ENCODE data around the gene RASGRP1. TPM values are rescaled to one million over a fixed set of nuclear protein-coding genes. Genes with fewer than 3 reads are reported as not detected.
"Not testable (repeated sequence)": the region's sequence is repeated elsewhere in the genome, so short reads cannot be mapped to it uniquely, and the experiment has no call there.

RASGRP1 gene
- total RNA-seq, 1 experiment from 2014 or later: 15.1 TPM

DNA sequence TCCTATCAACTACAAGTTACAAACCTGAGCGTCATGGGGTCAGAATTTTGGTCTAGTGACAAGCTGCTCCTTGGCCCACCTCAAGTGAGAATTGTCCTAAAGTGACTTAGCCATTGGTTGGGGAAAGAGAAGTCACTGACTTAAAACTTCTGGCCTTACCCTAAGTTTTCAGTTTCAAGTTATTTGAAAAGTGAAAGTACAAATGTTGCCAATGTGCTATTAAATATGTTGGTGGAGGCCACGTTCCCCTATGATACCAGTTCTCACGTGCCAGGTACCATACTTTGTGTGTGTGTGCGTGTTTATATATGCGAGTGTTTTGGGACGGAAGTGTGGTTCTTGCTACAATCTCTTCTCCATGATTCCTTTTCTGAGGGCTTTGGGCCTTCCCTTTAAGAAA is 22.6 kb upstream of the RASGRP1 start:
- BruUV-seq (replicated peaks): no TSS peak
- Mint-ChIP-seq H3K4me3 (ENCODE audit: low read depth, unreplicated experiment) (no peak overlapping the region), H3K9me3 (ENCODE audit: low read depth, unreplicated experiment) (peaks cover 3% of the 10 kb centered on the region), H3K36me3 (ENCODE audit: insufficient read depth, unreplicated experiment) (no peaks in the 10 kb centered on the region), H3K4me1 (ENCODE audit: low read depth, unreplicated experiment) (no peaks in the 10 kb centered on the region), H3K27ac (ENCODE audit: unreplicated experiment) (no peak overlapping the region), H3K27me3 (ENCODE audit: unreplicated experiment) (no peaks in the 10 kb centered on the region)
- no peak for DNase-seq
- CTCF ChIA-PET: no interaction called here
- intact Hi-C loops (cut with micrococcal nuclease; ENCODE audit: unreplicated experiment): loop anchor here (5.0 kb wide), 1 partner anchor 35 kb away; no protein-coding TSS in a partner anchor
- no peak for TF ChIP-seq CTCF (IDR thresholded peaks at IDR 0.05; ENCODE audit: unreplicated experiment)

- DNase-seq; H3K4me1 Mint-ChIP-seq (ENCODE audit: low read depth, unreplicated experiment); H3K27me3 Mint-ChIP-seq (ENCODE audit: unreplicated experiment); H3K4me3 Mint-ChIP-seq (ENCODE audit: low read depth, unreplicated experiment); BruUV-seq (replicated peaks); CTCF ChIA-PET; H3K36me3 Mint-ChIP-seq (ENCODE audit: insufficient read depth, unreplicated experiment); H3K9me3 Mint-ChIP-seq (ENCODE audit: low read depth, unreplicated experiment); H3K27ac Mint-ChIP-seq (ENCODE audit: unreplicated experiment): not testable (repeated sequence)
- intact Hi-C loops (cut with micrococcal nuclease; ENCODE audit: unreplicated experiment): loop anchor here (5.0 kb wide), 1 partner anchor 36 kb away; no protein-coding TSS in a partner anchor
Observed at GRCh38 chr15:38586005-38586404, 21.4 kb upstream of the RASGRP1 start.

GRCh38 chr15:38578626-38579025 is 14.0 kb upstream of the RASGRP1 start:
- Mint-ChIP-seq H3K4me1 (ENCODE audit: low read depth, unreplicated experiment) (no peaks in the 10 kb centered on the region), H3K27ac (ENCODE audit: unreplicated experiment) (no peak overlapping the region), H3K4me3 (ENCODE audit: low read depth, unreplicated experiment) (no peak overlapping the region), H3K27me3 (ENCODE audit: unreplicated experiment) (peaks cover 8% of the 10 kb centered on the region), H3K36me3 (ENCODE audit: insufficient read depth, unreplicated experiment) (no peaks in the 10 kb centered on the region), H3K9me3 (ENCODE audit: low read depth, unreplicated experiment) (peaks cover 4% of the 10 kb centered on the region)
- BruUV-seq (replicated peaks): no TSS peak
- TF ChIP-seq CTCF (IDR thresholded peaks at IDR 0.05; ENCODE audit: unreplicated experiment): no peak
- CTCF ChIA-PET: interaction anchor here (0.6 kb wide), 1 partner anchor 188 kb away, joined by 3 read pairs; no protein-coding TSS in a partner anchor
- intact Hi-C loops (cut with micrococcal nuclease; ENCODE audit: unreplicated experiment): no loop called here
- DNase-seq: no peak

- no peak overlapping the region for H3K4me3 Mint-ChIP-seq (ENCODE audit: low read depth, unreplicated experiment)
- intact Hi-C loops (cut with micrococcal nuclease; ENCODE audit: unreplicated experiment): no loop called here
- H3K27ac Mint-ChIP-seq (ENCODE audit: unreplicated experiment): no peak overlapping the region
- DNase-seq: no peak
- H3K4me1 Mint-ChIP-seq (ENCODE audit: low read depth, unreplicated experiment): no peaks in the 10 kb centered on the region
- CTCF ChIA-PET: no interaction called here
- peaks cover 8% of the 10 kb centered on the region for H3K27me3 Mint-ChIP-seq (ENCODE audit: unreplicated experiment)
- peaks cover 2% of the 10 kb centered on the region for H3K9me3 Mint-ChIP-seq (ENCODE audit: low read depth, unreplicated experiment)
- BruUV-seq (replicated peaks): no TSS peak
- TF ChIP-seq CTCF (IDR thresholded peaks at IDR 0.05; ENCODE audit: unreplicated experiment): no peak
- H3K36me3 Mint-ChIP-seq (ENCODE audit: insufficient read depth, unreplicated experiment): no peaks in the 10 kb centered on the region
Observed at GRCh38 chr15:38577424-38577987, 12.9 kb upstream of the RASGRP1 start.

GRCh38 chr15:38576837-38577236 is 12.2 kb upstream of the RASGRP1 start:
- TF ChIP-seq CTCF (IDR thresholded peaks at IDR 0.05; ENCODE audit: unreplicated experiment): no peak
- intact Hi-C loops (cut with micrococcal nuclease; ENCODE audit: unreplicated experiment): no loop called here
- no peaks in the 10 kb centered on the region for H3K36me3 Mint-ChIP-seq (ENCODE audit: insufficient read depth, unreplicated experiment)
- H3K4me3 Mint-ChIP-seq (ENCODE audit: low read depth, unreplicated experiment): no peak overlapping the region
- CTCF ChIA-PET: no interaction called here
- peaks cover 8% of the 10 kb centered on the region for H3K27me3 Mint-ChIP-seq (ENCODE audit: unreplicated experiment)
- no TSS peak for BruUV-seq (replicated peaks)
- peaks cover 2% of the 10 kb centered on the region for H3K9me3 Mint-ChIP-seq (ENCODE audit: low read depth, unreplicated experiment)
- DNase-seq: no peak
- H3K4me1 Mint-ChIP-seq (ENCODE audit: low read depth, unreplicated experiment): no peaks in the 10 kb centered on the region
- no peak overlapping the region for H3K27ac Mint-ChIP-seq (ENCODE audit: unreplicated experiment)

Data from Calu3 (cell line).